Ectodermal cell (in vitro differentiated cells): ENCODE data around the gene SH3RF1.

Source experiments
- H3K27ac ChIP-seq: 2 replicates; pipeline ENCODE4 v1.7.0; 2013; ENCODE audit warnings: mild to moderate bottlenecking, low read depth, low read length; ENCODE audit not compliant: insufficient read depth, poor library complexity, severe bottlenecking
- H3K27me3 ChIP-seq: 2 replicates; pipeline ENCODE4 v1.7.0; 2013; ENCODE audit warnings: mild to moderate bottlenecking, low read length; ENCODE audit not compliant: insufficient read depth, control insufficient read depth, poor library complexity, severe bottlenecking
- H3K36me3 ChIP-seq: one replicate; pipeline ENCODE4 v1.7.0; 2013; ENCODE audit warnings: low read length; ENCODE audit not compliant: control insufficient read depth, insufficient read depth
- H3K4me1 ChIP-seq: one replicate; pipeline ENCODE4 v1.7.0; 2013; ENCODE audit warnings: low read length; ENCODE audit not compliant: control insufficient read depth, insufficient read depth
- H3K4me3 ChIP-seq: 2 replicates; pipeline ENCODE4 v1.7.0; 2013; ENCODE audit warnings: low read depth, low read length, control low read depth; ENCODE audit not compliant: insufficient read depth
- H3K9me3 ChIP-seq: 2 replicates; pipeline ENCODE4 v1.7.0; 2013; ENCODE audit warnings: mild to moderate bottlenecking, low read length, moderate library complexity; ENCODE audit not compliant: control insufficient read depth
- WGBS, 2 experiments: methylation state at CpG; one replicate each; pipeline ENCODE4 v1.1.7; 2013; ENCODE audit warnings: missing lambda C conversion rate in 2 of 2; 5-methylcytosine and 5-hydroxymethylcytosine counted together

Gene SH3RF1

DNA sequence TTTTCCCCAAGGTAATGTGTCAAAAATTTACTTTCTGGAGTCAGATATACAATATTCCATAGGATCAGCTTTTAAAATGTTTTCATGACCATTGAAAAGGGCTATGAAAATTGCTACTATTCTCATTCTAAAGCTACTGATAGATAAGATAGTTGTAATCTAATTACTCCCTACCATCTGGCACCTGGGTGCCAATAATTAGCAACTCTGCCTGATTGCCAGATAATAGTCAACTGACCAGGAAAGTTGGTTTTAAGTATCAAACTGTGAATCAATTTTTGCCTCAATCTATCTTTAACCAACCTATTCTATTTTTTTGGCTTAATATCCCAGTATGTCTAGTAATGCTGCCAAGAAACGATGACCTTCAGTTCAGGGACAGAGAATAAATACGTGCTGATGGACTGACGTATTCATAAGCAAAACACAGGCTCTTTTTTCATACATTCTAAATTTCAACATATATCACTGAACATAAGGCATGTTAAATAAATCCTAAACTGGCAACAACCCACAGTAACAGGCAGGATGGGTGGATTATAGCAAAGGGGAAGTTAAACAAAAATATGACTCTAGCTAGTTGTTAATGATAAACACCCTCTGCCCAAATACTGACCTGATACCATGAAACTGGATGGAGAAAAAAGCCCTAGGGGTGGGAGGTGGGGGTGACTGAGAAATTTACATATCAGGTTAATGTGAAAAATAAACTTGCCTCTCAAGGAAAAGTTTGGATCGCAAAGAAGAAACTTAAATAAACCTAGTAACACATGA, 18.2 kb downstream of the SH3RF1 start:
- Histone ChIP-seq H3K36me3 (peaks cover 6% of the 10 kb centered on the region), H3K4me1 (peaks cover 30% of the 10 kb centered on the region), H3K9me3 (no peaks in the 10 kb centered on the region), H3K4me3 (no peak overlapping the region), H3K27me3 (no peaks in the 10 kb centered on the region), H3K27ac (no peak overlapping the region)
- WGBS, 2 experiments, result 95% methylated on average over 4 of the region's 4 CpGs

GRCh38 chr4:169251291-169252235, 19.2 kb downstream of the SH3RF1 start:
- H3K27me3 ChIP-seq, result no peaks in the 10 kb centered on the region
- no peaks in the 10 kb centered on the region for H3K9me3 ChIP-seq
- peak overlapping the region; percentile 42 for H3K27ac ChIP-seq
- H3K4me3 ChIP-seq, result no peak overlapping the region
- H3K4me1 ChIP-seq, result peaks cover 39% of the 10 kb centered on the region
- peaks cover 6% of the 10 kb centered on the region for H3K36me3 ChIP-seq
- 79 to 83% methylated on average over 11 to 13 of the region's 13 CpGs for WGBS, 2 experiments

DNA sequence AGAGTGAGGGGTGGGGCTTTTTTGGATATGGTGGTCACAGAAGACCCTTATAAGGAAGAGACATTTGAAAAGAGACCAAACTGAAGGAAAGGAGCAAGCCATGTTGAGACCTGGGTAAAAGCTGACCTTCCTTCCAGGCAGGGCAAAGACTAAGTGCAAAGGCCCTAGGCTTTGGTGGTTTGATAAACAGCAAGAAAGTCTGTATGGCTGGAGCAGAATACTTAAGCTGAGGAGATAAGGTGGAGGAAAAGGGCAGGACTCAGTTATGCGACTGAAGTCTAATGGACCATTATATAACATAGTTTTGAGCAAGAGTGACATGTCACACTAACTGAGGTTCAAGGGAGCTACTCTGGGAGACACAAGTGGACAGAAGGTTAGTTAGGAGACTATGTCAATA, 20.0 kb downstream of the SH3RF1 start:
- Histone ChIP-seq H3K36me3 (peaks cover 6% of the 10 kb centered on the region), H3K27ac (peak overlapping the region; percentile 8), H3K9me3 (no peaks in the 10 kb centered on the region), H3K4me3 (no peak overlapping the region), H3K27me3 (no peaks in the 10 kb centered on the region), H3K4me1 (peaks cover 47% of the 10 kb centered on the region)
- WGBS, 2 experiments, result 90 to 100% methylated on average over 1 of the region's 1 CpG

GRCh38 chr4:169249999-169250398, 20.8 kb downstream of the SH3RF1 start:
- Histone ChIP-seq H3K27me3 (no peaks in the 10 kb centered on the region), H3K4me3 (no peak overlapping the region), H3K27ac (no peak overlapping the region), H3K4me1 (peaks cover 49% of the 10 kb centered on the region), H3K36me3 (peaks cover 6% of the 10 kb centered on the region), H3K9me3 (no peaks in the 10 kb centered on the region)
- WGBS, 2 experiments, result 91 to 100% methylated on average over 2 of the region's 2 CpGs

DNA sequence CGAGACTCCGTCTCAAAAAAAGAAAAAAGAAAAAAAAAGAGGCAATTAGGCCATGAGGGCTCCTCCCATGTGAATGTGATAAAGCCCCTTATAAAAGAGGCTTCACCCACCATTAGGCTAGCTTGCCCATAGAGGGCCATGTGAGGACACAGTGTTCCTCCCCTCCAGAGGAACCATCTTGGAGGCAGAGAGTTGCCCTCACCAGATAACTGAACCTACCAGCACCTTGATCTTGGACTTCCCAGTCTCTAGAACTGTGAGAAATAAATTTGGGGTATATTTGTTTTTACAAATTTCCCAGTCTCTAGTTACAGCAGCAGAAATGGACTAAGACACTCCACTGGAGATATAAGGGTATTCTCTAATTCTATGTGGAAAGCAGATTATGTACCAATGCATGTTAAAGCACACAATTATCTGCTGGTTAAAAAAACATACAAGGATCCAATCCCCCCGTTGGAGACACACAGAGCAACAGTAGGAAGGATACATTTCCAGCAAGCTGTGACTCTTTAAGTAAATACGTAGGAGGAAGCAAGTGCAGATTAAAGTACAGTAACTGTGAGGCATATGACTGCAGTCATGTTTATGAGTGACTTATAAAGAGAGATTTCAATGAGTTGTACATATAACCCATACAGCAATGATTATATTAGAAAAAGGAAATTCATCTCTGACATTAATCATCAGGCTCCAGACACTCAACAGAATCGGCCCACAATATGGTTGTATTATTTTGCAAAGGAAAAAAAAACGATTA, 21.4 kb downstream of the SH3RF1 start:
- Histone ChIP-seq H3K9me3 (no peaks in the 10 kb centered on the region), H3K27ac (no peak overlapping the region), H3K4me3 (no peak overlapping the region), H3K36me3 (peaks cover 6% of the 10 kb centered on the region), H3K27me3 (no peaks in the 10 kb centered on the region), H3K4me1 (peaks cover 51% of the 10 kb centered on the region)
- WGBS, 2 experiments, result 93 to 94% methylated on average over 6 of the region's 6 CpGs

DNA sequence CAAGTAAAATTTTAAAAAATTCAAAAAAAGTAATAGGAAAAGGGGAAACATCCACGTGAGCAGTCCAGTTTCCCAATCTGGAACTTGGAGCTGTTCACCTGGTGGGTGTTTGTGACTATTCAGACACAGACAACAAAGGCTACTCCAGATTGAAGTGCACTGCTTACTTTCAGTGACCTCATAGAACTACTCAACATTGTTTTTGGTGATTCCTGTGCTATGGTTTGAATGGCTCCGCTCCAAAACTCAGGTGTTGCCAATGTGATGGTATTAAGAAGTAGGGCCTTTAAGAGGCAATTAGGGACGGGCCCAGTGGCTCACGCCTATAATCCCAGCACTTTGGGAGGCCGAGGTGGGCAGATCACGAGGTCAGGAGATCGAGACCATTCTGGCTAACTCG, 22.1 kb downstream of the SH3RF1 start:
- Histone ChIP-seq H3K4me3 (no peak overlapping the region), H3K4me1 (peaks cover 58% of the 10 kb centered on the region), H3K36me3 (peaks cover 6% of the 10 kb centered on the region), H3K27me3 (no peaks in the 10 kb centered on the region), H3K27ac (no peak overlapping the region), H3K9me3 (no peaks in the 10 kb centered on the region)
- 93 to 94% methylated on average over 8 of the region's 8 CpGs for WGBS, 2 experiments

- no peak overlapping the region for H3K27ac ChIP-seq
Measured at GRCh38 chr4:169246957-169247396, 23.8 kb downstream of the SH3RF1 start.

GRCh38 chr4:169246279-169246678, 24.5 kb downstream of the SH3RF1 start:
- whole genome bisulfite sequencing, 2 experiments, result 87% methylated on average over 3 of the region's 3 CpGs
- Histone ChIP-seq H3K36me3 (peaks cover 6% of the 10 kb centered on the region), H3K27ac (no peak overlapping the region), H3K4me3 (no peak overlapping the region), H3K9me3 (no peaks in the 10 kb centered on the region), H3K4me1 (peaks cover 41% of the 10 kb centered on the region), H3K27me3 (no peaks in the 10 kb centered on the region)

More at GRCh38 chr4:169246957-169247396, 23.8 kb downstream of the SH3RF1 start:
- H3K36me3 ChIP-seq, result peaks cover 6% of the 10 kb centered on the region
- H3K4me3 ChIP-seq, result no peak overlapping the region
- WGBS, 2 experiments, result 90% methylated on average over 2 of the region's 2 CpGs
- H3K4me1 ChIP-seq, result peaks cover 47% of the 10 kb centered on the region
- no peaks in the 10 kb centered on the region for H3K27me3 ChIP-seq
- no peaks in the 10 kb centered on the region for H3K9me3 ChIP-seq

- Histone ChIP-seq H3K27ac (no peak overlapping the region), H3K9me3 (no peaks in the 10 kb centered on the region), H3K36me3 (peaks cover 6% of the 10 kb centered on the region), H3K27me3 (no peaks in the 10 kb centered on the region), H3K4me1 (peaks cover 33% of the 10 kb centered on the region), H3K4me3 (no peak overlapping the region)
- WGBS, 2 experiments, result 80 to 100% methylated on average over 1 of the region's 2 CpGs
Measured at GRCh38 chr4:169245061-169245460, 25.7 kb downstream of the SH3RF1 start.
